Activated naive CD8-positive, alpha-beta T cell treated with anti-CD3 and anti-CD28 coated beads for 36 hours (primary cell): ENCODE data around the gene GPC5. TPM values are rescaled to one million over a fixed set of nuclear protein-coding genes. Genes with fewer than 3 reads are reported as not detected.

ENCODE experiments used
- DNase-seq: peaks from one replicate; pipeline ENCODE4 v3.0.0; 2021
- H3K27ac Mint-ChIP-seq: one replicate; pipeline ENCODE4 v1.8.0; 2022; ENCODE audit warnings: mild to moderate bottlenecking, moderate library complexity, mixed read lengths
- H3K27me3 Mint-ChIP-seq: one replicate; pipeline ENCODE4 v1.8.0; 2022; ENCODE audit warnings: mild to moderate bottlenecking, mixed read lengths
- H3K36me3 Mint-ChIP-seq: one replicate; pipeline ENCODE4 v1.8.0; 2021; ENCODE audit warnings: mild to moderate bottlenecking, mixed read lengths
- H3K4me1 Mint-ChIP-seq: one replicate; pipeline ENCODE4 v1.8.0; 2021; ENCODE audit warnings: mixed read lengths
- H3K4me3 Mint-ChIP-seq: one replicate; pipeline ENCODE4 v1.8.0; 2022; ENCODE audit warnings: mild to moderate bottlenecking, moderate library complexity, mixed read lengths
- H3K9me3 Mint-ChIP-seq: one replicate; pipeline ENCODE4 v1.8.0; 2022; ENCODE audit warnings: mixed read lengths
- total RNA-seq, 2 experiments: library from RNA; stranded (reverse); gene quantifications; one replicate each; pipeline ENCODE4 v1.2.3, GENCODE V29; 2021

The GPC5 gene
- total RNA-seq, 2 experiments from 2014 or later, result 0.23 TPM; not detected in 1

DNA sequence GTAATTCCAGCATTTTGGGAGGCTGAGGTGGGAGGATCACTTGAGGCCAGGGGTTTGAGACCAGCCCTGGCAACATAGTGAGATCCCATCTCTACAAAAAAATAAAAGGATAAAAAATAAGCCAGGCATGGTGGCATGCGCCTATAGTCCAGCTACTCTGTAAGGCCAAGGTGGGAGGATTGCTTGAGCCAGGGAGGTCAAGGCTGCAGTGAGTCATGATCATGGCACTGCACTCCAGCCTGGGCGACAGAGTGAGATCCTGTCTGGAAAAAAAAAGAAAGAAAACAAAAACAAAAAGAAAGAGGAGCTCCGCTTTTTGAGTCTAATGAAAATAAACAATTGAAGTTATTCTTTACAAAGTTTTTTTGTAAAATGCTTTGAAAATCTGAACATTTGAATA lies 326.2 kb downstream of the GPC5 start:
- H3K27ac Mint-ChIP-seq, result no peak overlapping the region
- H3K36me3 Mint-ChIP-seq, result no peaks in the 10 kb centered on the region
- peaks cover 15% of the 10 kb centered on the region for H3K27me3 Mint-ChIP-seq
- H3K9me3 Mint-ChIP-seq, result no peaks in the 10 kb centered on the region
- no peak for DNase-seq
- no peak overlapping the region for H3K4me3 Mint-ChIP-seq
- no peaks in the 10 kb centered on the region for H3K4me1 Mint-ChIP-seq

DNA sequence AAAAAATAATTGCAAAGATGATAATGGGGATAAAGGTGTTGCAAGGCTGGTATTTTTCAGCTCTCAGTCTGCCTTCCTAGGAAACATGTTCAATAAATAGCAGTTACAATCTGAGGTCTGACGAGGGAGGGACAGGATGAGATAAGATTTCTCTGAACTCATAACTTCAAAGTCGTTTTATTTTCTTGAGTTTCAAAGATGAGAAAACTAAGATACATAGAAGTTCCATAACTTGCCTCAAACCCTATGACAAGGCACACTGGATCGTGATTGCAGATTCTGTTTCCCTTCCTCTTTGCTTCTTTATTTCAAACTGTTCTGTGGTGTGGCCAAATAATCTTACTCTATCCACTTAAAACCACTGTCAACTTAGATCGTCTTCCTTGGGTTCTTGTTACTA lies 327.2 kb downstream of the GPC5 start:
- Mint-ChIP-seq H3K27ac (no peak overlapping the region), H3K9me3 (no peaks in the 10 kb centered on the region), H3K36me3 (no peaks in the 10 kb centered on the region), H3K27me3 (peaks cover 13% of the 10 kb centered on the region), H3K4me1 (no peaks in the 10 kb centered on the region), H3K4me3 (no peak overlapping the region)
- DNase-seq, result no peak

DNA sequence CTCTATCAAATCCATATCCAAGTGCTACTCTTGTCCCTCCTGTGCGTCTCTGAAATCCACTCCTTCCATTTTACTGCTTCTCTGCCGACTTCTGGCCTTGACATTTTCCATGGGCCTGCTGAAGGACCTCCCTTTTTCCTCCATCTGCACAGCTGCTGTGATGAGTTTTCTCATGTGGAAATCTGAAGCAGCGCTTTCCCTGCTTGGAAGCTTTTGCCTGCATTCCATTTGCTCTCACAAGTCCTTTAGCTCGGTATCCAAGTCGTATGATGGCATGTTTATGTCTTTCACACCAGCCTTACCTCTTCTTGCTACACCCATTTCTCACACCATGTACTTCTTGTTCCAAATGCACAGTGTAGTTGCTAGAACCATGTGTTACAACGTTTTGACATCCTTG lies 328.2 kb downstream of the GPC5 start:
- no peaks in the 10 kb centered on the region for H3K36me3 Mint-ChIP-seq
- H3K4me3 Mint-ChIP-seq, result no peak overlapping the region

DNA sequence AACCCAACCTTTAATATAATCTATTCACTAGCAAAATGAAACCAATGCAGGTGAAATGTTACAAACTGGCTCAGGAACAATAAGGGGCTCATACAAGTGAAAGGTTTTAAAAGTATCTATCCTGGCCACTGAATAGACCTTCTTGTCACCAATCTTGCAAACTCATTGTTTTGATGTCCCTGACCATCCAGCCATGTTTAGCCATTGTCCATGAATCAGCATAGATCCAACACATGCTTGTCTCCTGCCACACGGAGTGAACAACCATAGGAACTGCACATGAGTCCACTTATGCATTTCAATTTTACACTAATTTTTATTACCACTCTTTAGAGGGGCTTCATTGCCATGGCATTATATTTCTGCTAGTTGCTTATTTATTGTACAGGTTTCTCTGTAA lies 331.4 kb downstream of the GPC5 start:
- H3K27me3 Mint-ChIP-seq, result no peaks in the 10 kb centered on the region

More for the DNA sequence above, 328.2 kb downstream of the GPC5 start:
- DNase-seq, result no peak
- H3K9me3 Mint-ChIP-seq, result no peaks in the 10 kb centered on the region
- peaks cover 4% of the 10 kb centered on the region for H3K27me3 Mint-ChIP-seq
- no peak overlapping the region for H3K27ac Mint-ChIP-seq
- H3K4me1 Mint-ChIP-seq, result no peaks in the 10 kb centered on the region

DNA sequence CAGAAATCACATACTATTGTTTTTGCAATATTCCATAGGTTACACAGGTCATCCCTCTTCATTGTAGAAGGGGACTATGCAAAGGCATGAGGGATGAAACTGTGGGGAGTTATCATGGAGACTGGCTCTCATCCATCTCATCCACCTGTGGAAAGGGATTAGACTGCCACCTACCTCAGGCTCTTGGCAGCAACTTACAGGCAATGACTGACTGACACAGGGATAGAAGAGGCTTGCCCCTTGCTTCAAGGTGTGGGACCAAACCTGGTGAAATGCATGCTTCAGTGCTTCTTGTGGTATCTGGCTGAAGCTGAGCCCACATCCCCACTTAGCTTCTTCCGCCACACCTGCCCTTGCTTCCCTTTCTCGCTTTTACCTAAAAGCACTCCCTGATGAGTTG lies 341.3 kb downstream of the GPC5 start:
- no peak for DNase-seq
- Mint-ChIP-seq H3K27me3 (peaks cover 4% of the 10 kb centered on the region), H3K36me3 (no peaks in the 10 kb centered on the region), H3K27ac (no peak overlapping the region), H3K9me3 (no peaks in the 10 kb centered on the region), H3K4me1 (no peaks in the 10 kb centered on the region), H3K4me3 (no peak overlapping the region)

More for the DNA sequence above, 331.4 kb downstream of the GPC5 start:
- no peak for DNase-seq
- H3K27ac Mint-ChIP-seq, result no peak overlapping the region
- H3K4me1 Mint-ChIP-seq, result no peaks in the 10 kb centered on the region
- H3K9me3 Mint-ChIP-seq, result no peaks in the 10 kb centered on the region
- H3K4me3 Mint-ChIP-seq, result no peak overlapping the region
- H3K36me3 Mint-ChIP-seq, result no peaks in the 10 kb centered on the region

DNA sequence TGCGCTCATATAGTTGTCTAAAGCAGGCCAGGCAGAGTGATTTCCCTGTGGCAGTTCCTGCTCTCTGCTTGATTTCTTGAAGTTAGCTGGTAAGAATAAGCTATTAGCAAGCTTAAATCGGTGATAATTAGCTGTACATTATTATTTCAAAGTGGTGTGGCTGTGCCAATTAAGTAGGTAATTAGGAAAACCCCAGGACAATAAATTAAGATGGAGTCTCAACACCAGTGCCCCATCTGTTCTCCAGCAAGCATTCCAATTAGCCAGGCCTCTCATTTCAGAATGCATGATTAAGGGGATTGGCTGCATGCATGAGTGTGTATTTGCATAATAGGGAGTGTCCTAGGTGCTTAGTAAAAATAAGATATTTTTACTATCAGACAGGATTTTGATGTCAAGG lies 342.3 kb downstream of the GPC5 start:
- H3K9me3 Mint-ChIP-seq, result no peaks in the 10 kb centered on the region
- no peak overlapping the region for H3K4me3 Mint-ChIP-seq
- H3K4me1 Mint-ChIP-seq, result no peaks in the 10 kb centered on the region
- peaks cover 4% of the 10 kb centered on the region for H3K27me3 Mint-ChIP-seq
- no peak overlapping the region for H3K27ac Mint-ChIP-seq
- DNase-seq, result no peak
- no peaks in the 10 kb centered on the region for H3K36me3 Mint-ChIP-seq

DNA sequence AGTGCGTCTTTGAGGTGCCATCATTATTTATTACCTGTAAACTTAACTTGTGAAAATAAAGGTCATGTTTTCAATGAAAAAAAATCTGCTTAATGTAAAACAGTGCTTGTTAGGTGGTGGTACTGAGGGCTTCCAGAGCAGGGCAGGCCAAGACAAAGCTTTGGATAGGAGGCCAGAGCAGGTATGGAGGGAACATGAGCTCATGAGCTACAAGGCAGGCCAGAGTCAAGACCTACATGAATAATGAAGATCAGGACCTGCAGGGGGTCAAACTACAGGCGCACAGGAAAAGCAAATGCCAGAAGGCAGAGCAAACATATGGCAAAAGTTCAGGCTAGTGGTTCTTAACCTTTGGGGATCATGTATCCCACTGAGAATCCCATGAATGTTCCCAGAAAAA lies 343.5 kb downstream of the GPC5 start:
- H3K27ac Mint-ChIP-seq, result no peak overlapping the region
- H3K4me3 Mint-ChIP-seq, result no peak overlapping the region
- H3K9me3 Mint-ChIP-seq, result no peaks in the 10 kb centered on the region
- DNase-seq, result no peak
- peaks cover 4% of the 10 kb centered on the region for H3K27me3 Mint-ChIP-seq
- no peaks in the 10 kb centered on the region for H3K4me1 Mint-ChIP-seq
- no peaks in the 10 kb centered on the region for H3K36me3 Mint-ChIP-seq

DNA sequence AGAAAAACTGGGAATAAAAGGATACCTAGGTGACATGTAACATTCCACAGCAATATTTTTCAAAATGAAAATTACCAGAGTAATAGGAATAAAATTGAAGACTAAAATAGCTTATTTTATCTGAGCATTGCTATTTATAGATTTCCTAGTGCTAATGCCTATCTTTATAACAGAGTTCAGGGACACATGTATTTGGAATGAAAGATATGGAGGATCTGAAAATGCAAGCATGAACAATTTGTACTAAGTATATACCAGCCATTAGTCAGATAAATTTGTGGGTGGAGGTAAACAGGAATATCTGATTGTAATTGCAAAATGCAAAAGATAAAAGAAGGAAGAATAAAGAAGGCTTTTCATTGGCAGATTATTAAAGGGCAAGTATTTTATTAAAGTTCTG lies 345.9 kb downstream of the GPC5 start:
- no peak for DNase-seq
- H3K27me3 Mint-ChIP-seq, result peaks cover 4% of the 10 kb centered on the region
- H3K4me3 Mint-ChIP-seq, result no peak overlapping the region
- H3K27ac Mint-ChIP-seq, result no peak overlapping the region
- H3K9me3 Mint-ChIP-seq, result no peaks in the 10 kb centered on the region
- H3K36me3 Mint-ChIP-seq, result no peaks in the 10 kb centered on the region
- H3K4me1 Mint-ChIP-seq, result no peaks in the 10 kb centered on the region

DNA sequence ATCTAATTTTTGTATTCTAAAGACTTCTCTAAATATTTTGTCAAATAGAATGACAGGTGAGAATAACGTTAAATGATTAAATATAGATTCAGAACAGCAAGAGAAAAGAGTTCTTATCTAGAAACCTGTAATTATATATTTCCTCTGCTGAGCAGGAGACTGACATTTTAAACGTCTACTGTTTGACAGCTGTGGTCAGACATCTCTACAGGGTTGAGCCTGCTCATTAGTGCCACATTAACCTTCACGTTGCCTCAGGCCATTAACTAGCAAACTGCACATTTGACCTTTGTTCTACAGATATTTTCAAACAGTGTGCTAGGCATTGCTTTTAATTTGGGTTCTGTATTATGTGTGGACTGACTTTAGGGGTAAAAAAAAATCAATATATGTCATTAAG lies 347.5 kb downstream of the GPC5 start:
- Mint-ChIP-seq H3K27me3 (no peaks in the 10 kb centered on the region), H3K27ac (no peak overlapping the region), H3K4me1 (no peaks in the 10 kb centered on the region), H3K9me3 (no peaks in the 10 kb centered on the region), H3K4me3 (no peak overlapping the region), H3K36me3 (no peaks in the 10 kb centered on the region)
- DNase-seq, result no peak

DNA sequence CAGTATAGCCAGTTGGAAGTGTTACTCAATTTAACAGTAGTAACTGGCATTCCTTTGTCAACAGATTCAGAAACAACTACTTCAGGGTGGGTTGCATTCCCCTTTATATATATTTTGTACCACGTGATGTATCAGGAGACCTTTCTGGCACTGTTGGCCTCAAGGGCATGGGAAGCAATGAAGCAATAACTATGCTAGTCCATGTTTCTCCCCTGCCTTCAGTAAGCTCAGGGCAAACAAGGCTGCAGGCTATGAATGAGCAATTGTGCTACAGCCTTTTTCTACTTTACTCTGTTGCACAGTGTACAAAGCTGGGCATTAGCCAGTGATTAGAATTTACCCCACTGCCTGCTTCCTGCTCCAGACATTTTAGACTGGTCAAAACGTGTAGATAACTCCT lies 348.8 kb downstream of the GPC5 start:
- H3K9me3 Mint-ChIP-seq, result no peaks in the 10 kb centered on the region
- no peak for DNase-seq

DNA sequence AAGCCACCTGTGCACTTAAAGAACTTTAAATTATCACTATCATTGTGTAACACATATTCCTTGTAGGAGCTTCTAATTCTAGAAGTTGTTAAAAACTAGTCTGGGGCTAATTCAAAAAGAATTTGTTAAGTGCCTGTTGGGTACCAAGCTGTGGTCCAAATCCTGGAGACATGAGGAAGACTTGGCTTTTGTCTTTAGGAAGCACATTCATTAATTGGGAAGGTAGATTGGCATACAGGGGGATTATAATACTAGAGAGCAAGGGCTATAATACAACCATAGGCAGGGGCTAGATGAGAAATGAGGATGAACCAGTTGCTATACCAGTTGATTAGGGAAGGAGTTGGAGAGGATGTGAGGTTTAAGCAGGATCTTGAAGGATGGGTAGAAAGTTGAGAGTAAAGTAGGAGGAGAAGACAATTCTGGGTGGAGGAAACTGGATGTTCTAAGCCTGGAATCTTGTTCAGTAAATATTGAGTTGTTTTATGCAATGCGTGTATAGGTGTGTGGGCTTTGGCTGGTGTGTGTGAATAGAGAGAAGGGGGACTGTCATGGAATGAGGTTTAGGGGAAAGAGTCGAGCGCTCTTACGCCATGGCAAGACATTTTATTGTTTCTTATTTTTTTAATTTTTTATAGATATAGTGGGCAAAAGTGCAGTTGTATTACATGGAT lies 350.1 kb downstream of the GPC5 start:
- Mint-ChIP-seq H3K4me1 (no peaks in the 10 kb centered on the region), H3K27ac (no peak overlapping the region), H3K9me3 (no peaks in the 10 kb centered on the region)

More for the DNA sequence above, 348.8 kb downstream of the GPC5 start:
- no peaks in the 10 kb centered on the region for H3K4me1 Mint-ChIP-seq
- H3K36me3 Mint-ChIP-seq, result no peaks in the 10 kb centered on the region
- H3K4me3 Mint-ChIP-seq, result no peak overlapping the region
- H3K27me3 Mint-ChIP-seq, result no peaks in the 10 kb centered on the region
- no peak overlapping the region for H3K27ac Mint-ChIP-seq

DNA sequence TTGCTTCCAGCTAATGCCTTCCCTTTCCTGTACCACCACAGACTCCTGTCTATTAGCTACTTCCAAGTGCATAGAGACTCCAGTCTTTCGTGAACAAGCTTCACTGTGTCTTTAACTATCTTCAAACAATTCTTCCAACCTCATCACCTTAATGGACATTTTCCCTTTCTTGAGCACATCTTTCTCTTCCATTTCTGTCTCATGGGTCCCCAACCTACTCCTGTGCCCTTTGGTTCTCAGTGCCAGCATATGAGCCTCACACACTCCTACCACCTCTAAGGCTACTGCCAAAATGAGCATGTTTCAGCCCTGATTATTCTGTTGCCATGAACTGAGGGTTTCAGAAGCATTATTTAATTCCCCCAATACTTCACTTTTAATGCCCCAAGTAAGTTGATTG lies 360.3 kb downstream of the GPC5 start:
- Mint-ChIP-seq H3K36me3 (no peaks in the 10 kb centered on the region), H3K4me1 (no peaks in the 10 kb centered on the region), H3K4me3 (no peak overlapping the region), H3K27ac (no peak overlapping the region), H3K9me3 (no peaks in the 10 kb centered on the region), H3K27me3 (no peaks in the 10 kb centered on the region)
- DNase-seq, result no peak

More for the DNA sequence above, 350.1 kb downstream of the GPC5 start:
- Mint-ChIP-seq H3K36me3 (no peaks in the 10 kb centered on the region), H3K27me3 (no peaks in the 10 kb centered on the region), H3K4me3 (no peak overlapping the region)
- DNase-seq, result no peak

DNA sequence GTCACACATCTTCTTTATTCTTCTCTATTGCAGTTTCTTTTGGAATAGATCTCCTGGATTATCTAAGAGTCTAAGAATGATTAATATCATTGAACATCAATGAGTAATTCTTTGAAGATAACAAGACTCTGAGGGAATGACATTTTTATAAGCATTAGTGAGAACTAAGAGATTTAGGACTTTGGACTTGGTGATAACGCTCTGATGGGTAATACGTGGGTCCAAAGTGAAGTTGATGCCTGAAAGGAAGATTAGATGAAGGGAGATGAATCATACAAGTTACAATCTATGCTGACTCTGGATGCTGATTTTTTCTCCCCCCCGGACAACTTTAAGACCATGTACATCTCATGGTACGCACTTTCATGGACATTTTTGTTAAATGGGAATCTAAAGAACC lies 364.5 kb downstream of the GPC5 start:
- Mint-ChIP-seq H3K36me3 (no peaks in the 10 kb centered on the region), H3K4me1 (no peaks in the 10 kb centered on the region), H3K4me3 (no peak overlapping the region), H3K27me3 (no peaks in the 10 kb centered on the region), H3K27ac (no peak overlapping the region), H3K9me3 (no peaks in the 10 kb centered on the region)
- no peak for DNase-seq

DNA sequence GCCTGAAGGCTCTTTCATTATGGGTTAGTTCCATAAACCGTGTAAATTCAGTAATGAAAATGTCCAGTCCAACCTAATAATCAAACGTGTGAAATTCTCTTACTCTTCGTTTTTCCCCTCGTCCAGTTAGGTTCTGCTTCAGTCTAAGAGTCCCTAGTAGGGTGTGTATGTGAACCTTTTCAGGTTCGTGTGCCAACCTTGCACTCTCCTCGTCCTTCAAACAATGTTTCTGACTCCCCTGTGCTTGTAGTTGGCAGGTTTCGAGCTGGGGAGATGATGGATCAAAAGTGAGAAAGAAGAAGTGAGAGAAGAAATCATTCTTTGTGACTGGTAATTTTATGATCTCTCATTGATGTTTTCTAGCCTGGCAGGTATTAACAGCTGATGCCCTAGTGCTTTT lies 366.1 kb downstream of the GPC5 start:
- H3K36me3 Mint-ChIP-seq, result no peaks in the 10 kb centered on the region
- no peak overlapping the region for H3K4me3 Mint-ChIP-seq

DNA sequence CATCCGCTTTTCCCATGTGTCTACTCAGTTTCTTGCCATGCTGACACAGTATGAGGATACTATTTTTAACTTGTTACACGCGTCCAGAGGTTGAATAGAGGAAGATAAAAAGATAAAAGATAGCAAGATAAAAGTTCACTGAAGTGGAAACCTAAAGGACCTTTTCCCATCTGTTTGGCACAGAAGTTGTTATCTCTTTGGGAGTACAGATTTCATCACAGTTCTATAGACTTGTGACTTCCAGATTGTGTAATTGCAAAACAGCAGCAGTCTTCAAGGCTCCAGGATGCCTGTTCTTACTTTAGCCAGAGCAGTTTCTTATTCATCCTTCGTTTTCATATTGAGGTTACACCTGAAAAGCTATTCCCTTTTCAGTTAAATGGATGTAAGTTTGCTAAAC lies 369.2 kb downstream of the GPC5 start:
- DNase-seq, result no peak
- Mint-ChIP-seq H3K27me3 (no peaks in the 10 kb centered on the region), H3K27ac (no peak overlapping the region), H3K36me3 (no peaks in the 10 kb centered on the region), H3K4me3 (no peak overlapping the region), H3K4me1 (no peaks in the 10 kb centered on the region), H3K9me3 (no peaks in the 10 kb centered on the region)

More for the DNA sequence above, 366.1 kb downstream of the GPC5 start:
- H3K9me3 Mint-ChIP-seq, result no peaks in the 10 kb centered on the region
- H3K4me1 Mint-ChIP-seq, result no peaks in the 10 kb centered on the region
- H3K27ac Mint-ChIP-seq, result no peak overlapping the region
- DNase-seq, result no peak
- no peaks in the 10 kb centered on the region for H3K27me3 Mint-ChIP-seq

DNA sequence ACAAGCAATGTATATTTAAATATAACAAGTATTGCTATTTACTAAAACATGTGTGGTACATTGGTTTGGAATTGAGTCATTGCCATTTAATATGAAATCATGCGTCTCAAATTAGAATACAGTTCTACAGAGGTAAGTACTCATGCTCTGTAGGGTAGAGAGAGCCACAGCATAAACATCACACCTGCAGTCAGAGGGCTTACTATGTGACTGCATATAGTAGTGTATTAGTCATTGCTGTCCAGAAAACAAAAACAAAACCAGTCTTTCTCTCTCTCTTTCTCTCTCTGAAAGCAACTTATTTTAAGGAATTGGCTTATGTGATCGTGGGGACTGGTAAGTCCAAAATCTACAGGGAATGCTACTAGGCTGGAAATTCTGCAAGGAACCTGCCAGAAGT lies 370.3 kb downstream of the GPC5 start:
- Mint-ChIP-seq H3K27ac (no peak overlapping the region), H3K4me1 (no peaks in the 10 kb centered on the region), H3K9me3 (no peaks in the 10 kb centered on the region), H3K4me3 (no peak overlapping the region), H3K36me3 (no peaks in the 10 kb centered on the region), H3K27me3 (no peaks in the 10 kb centered on the region)
- DNase-seq, result no peak
